ENCODE results near the gene DEFB124.
A peak's percentile ranks its signal among the peaks of the same experiment; 100 is the strongest.
"Not testable (repeated sequence)": the region's sequence is repeated elsewhere in the genome, so short reads cannot be mapped to it uniquely, and the experiment has no call there.

Gene DEFB124, protein sequence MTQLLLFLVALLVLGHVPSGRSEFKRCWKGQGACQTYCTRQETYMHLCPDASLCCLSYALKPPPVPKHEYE

GRCh38 chr20:31474758-31475427, at the start of gene DEFB124, which contains the start of gene REM1:
Gene DEFB124 (minus strand): TSS chr20:31475127. CDS start chr20:31473013, 2,114 bp downstream.
Gene REM1 (plus strand): TSS chr20:31475288. CDS start chr20:31476446, 1,158 bp downstream.
- no peak for DNase-seq
- in situ Hi-C loops (cut with MboI; ENCODE audit: low pct_unique_long_range_greater_than_20kb, low sequenced_read_pairs) = no loop called here

DNA sequence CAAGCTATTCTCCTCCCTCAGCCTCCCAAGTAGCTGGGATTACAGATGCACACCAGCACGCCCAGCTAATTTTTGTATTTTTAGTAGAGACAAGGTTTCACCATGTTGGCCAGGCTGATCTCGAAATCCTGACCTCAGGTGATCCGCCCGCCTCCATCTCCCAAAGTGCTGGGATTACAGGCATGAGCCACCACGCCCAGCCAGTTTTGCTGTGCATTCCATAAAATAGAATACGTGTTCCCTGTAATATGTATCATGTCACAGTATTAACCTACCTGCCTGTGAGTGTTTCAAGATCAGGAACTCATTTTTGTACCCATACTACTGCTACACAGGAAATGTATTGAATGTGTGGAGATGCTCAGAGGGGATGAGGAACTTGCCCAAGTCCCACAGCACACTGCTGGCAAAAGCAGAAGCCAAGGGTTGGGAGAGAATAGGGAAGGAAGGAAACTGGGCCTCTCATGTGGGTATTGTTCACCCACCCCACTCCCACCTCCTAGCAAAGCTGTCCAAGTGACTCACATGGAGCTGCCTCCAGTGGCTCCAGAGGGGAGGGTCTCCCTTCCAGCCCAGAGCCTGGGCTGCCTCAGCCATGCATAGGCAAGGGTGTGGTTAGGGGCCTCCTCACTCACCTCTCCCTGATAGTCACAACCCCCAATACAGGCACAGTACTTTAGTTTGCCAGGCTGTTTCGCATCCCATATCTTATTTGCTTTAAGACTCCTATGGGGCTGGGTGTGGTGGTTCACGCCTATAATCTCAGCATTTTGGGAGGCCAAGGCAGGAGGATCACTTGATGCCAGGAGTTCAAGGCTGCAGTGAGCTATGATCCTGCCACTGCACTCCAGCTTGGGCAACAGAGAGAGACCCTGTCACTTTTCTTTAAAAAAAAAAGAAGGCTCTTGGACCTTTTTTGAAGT, 48.7 kb upstream of the DEFB124 start:
- in situ Hi-C loops (cut with MboI; ENCODE audit: low pct_unique_long_range_greater_than_20kb, low sequenced_read_pairs) = no loop called here

DNA sequence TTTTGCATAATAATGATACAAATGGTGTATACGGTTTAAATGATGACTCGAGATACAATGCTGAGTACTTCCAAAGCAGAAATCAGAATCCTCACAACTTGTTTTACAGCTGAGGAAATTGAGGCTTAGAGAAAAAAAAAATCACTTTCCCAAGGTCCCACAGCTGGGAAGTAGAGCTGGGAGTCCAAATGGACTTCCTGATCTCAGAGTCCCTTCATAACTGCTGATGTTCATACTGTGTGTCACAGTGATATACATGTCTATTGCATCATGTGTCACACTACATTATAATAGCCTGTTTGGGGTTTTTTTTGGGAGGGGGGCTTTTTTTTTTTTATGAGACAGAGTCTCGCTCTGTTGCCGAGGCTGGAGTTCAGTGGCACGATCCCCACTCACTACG, 47.8 kb upstream of the DEFB124 start:
- in situ Hi-C loops (cut with MboI; ENCODE audit: low pct_unique_long_range_greater_than_20kb, low sequenced_read_pairs) = no loop called here
- no peak for DNase-seq

More for the DNA sequence above, 48.7 kb upstream of the DEFB124 start:
- DNase-seq = peak; percentile 93

DNA sequence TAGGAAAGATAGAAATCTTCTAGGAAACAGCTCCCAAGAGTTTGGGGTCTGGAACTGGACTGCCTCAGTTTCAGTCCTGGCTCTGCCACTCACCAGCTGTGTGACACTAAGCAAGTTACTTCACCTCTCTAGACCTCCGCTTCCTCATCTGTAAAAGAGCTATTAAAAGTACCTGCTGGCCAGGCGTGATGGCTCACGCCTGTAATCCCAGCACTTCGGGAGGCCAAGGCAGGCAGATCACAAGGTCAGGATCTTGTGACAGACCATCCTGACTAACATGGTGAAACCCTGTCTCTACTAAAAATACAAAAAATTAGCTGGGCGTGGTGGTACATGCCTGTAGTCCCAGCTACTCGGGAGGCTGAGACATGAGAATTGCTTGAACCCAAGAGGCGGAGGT, 46.3 kb upstream of the DEFB124 start:
- in situ Hi-C loops (cut with MboI; ENCODE audit: low pct_unique_long_range_greater_than_20kb, low sequenced_read_pairs); DNase-seq: not testable (repeated sequence)

GRCh38 chr20:31517373-31517772, 42.4 kb upstream of the DEFB124 start:
- peak; percentile 52 for DNase-seq
- in situ Hi-C loops (cut with MboI; ENCODE audit: low pct_unique_long_range_greater_than_20kb, low sequenced_read_pairs) = no loop called here

DNA sequence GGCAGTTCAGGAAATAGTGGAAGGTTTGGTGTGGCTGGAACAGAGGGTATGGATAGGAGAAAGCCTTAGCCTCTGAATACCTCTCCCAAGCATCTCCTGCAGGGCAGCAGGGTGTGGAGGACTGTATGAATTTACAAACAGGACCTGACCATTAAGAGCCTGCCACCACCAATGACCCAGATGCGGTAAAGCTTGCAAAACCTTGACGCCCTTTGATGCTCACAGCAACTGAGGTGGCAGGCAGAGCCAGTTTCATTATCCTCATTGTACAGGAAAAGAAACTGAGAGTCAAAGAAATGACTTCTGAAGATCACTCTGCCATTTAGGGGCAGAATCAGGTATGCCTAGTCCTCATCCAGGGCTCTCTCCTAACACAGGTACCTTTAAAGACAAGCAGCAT, 41.7 kb upstream of the DEFB124 start:
- no peak for DNase-seq
- in situ Hi-C loops (cut with MboI; ENCODE audit: low pct_unique_long_range_greater_than_20kb, low sequenced_read_pairs) = no loop called here

DNA sequence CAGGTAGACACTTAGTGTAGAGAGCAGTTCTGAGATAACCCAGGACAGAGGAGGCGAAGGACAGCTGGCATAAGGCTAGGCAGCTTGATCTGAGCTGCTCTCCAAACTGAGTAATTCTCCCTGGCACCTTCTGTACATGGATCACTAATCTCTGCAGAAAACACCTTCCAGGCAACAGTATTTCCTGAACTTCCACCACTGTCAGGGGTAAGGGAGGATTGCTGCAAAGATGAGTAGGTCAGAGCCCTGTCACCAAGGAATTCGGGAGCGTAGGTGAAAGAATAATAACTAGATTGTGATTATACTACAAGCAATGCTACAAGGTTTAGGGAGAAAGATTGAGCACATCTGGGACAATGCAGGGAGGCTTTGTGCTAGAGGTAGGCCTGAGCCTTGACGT, 41.2 kb upstream of the DEFB124 start:
- no peak for DNase-seq
- in situ Hi-C loops (cut with MboI; ENCODE audit: low pct_unique_long_range_greater_than_20kb, low sequenced_read_pairs) = no loop called here

GRCh38 chr20:31515775-31516107, 40.8 kb upstream of the DEFB124 start:
- peak; percentile 49 for DNase-seq
- in situ Hi-C loops (cut with MboI; ENCODE audit: low pct_unique_long_range_greater_than_20kb, low sequenced_read_pairs) = no loop called here

DNA sequence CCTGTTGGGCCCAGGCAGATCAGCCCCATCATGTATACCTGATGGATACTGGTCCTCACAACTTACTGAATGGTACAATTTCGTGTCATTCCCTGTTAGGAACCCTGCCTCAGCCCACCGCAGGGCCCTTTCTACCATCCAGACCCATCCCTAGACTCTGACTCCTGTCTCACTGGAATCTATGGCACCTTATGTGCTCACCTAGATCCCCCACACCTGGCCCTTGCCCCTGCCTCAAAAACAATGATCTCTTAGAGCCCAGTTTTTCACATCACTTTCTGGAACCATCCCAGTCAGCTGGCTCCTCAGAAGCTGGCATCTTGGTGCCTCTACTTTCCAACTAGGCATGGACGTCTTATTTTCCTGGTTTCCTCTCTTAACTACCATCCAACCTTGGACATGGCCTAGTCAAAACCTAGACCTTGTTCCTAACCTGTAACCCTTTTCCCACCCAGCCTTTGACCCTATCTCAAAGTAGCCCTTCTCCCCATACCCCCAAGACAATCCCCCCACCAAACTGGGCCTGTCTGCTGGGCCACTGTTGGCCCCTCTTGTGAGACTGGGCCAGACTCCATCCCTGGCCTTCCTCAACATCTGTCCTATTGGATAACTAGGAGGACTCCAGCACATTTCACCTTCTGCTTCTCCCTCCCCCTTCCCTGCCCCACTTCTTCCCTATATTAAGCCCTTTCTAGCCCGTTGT, 40.3 kb upstream of the DEFB124 start:
- in situ Hi-C loops (cut with MboI; ENCODE audit: low pct_unique_long_range_greater_than_20kb, low sequenced_read_pairs) = no loop called here
- DNase-seq = no peak

- peak; percentile 95 for DNase-seq
- in situ Hi-C loops (cut with MboI; ENCODE audit: low pct_unique_long_range_greater_than_20kb, low sequenced_read_pairs) = no loop called here
Measured at GRCh38 chr20:31514154-31515071, 39.5 kb upstream of the DEFB124 start, which contains the start of gene HM13. Gene HM13 (plus strand): TSS chr20:31514442. CDS start chr20:31514552, 110 bp downstream.

DNA sequence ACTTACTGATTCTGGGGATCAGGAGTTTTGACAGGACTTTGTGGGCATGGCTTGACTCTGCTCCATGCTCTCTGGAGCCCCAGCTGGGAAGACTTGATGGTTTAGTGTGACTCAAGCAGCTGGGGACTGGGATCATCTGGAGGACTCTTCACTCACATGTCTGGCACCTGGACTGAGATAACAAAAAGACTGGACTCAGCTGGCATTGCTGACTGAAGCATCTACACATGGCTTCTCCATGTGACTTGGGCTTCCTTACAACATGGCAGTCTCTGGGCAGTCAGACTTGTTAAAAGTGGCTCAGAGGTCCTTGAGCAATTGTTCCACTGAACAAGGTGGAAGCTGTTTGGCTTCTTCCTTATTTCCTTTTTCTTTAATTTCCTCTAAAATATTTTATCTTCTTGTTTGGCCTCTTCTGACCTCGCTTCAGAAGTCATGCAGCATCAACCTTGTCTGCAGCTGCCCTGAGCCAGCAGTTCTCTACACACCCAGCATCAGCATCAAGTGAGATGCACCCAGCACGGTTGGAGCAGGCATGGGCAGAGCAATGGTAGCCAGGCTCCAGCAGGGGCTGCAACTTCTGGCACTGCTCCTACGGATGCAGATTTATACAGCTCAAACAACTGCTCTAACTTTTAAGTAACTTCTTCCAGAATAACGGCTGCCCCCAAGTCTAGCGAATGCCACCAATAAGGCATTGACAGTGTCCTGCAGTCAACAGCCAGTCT, 33.8 kb upstream of the DEFB124 start:
- DNase-seq = no peak
- in situ Hi-C loops (cut with MboI; ENCODE audit: low pct_unique_long_range_greater_than_20kb, low sequenced_read_pairs) = no loop called here

DNA sequence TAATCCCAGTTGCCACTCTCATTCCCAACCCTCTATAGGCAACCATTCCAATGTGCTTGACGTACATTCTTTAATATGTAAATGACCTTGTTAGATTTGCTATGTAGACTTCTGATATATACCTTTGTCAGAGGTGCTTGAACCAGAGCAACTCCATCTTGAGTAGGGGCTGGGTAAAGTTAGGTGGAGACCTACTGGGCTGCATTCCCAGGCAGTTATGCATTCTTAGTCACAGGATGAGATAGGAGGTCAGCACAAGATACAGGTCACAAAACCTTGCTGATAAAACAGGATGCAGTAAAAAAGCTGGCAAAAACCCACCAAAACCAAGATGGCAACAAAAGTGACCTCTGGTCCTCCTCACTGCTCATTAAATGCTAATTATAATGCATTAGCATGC, 31.0 kb upstream of the DEFB124 start:
- no peak for DNase-seq
- in situ Hi-C loops (cut with MboI; ENCODE audit: low pct_unique_long_range_greater_than_20kb, low sequenced_read_pairs) = no loop called here

GRCh38 chr20:31502884-31503673, 28.2 kb upstream of the DEFB124 start:
- DNase-seq = peak; percentile 78
- in situ Hi-C loops (cut with MboI; ENCODE audit: low pct_unique_long_range_greater_than_20kb, low sequenced_read_pairs) = not testable (repeated sequence)

DNA sequence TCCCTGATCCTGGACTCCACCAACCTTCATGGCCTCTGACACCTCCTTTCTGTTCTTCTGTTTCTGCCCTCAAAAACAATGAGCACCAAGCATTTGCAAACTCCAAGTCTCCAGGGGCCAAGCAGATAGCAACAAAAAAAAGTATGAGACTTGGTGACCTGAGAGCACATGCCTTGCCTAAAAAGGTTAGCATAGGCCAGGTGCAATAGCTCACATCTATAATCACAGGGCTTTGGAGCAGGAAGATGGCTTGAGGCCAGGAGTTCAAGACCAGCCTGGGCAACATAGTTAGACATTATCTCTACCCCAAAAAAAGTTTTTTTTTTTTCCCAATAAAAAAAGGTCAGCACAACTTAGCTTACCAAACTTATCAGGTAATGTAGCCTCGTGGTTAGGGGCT, 25.6 kb upstream of the DEFB124 start:
- DNase-seq = no peak
- in situ Hi-C loops (cut with MboI; ENCODE audit: low pct_unique_long_range_greater_than_20kb, low sequenced_read_pairs) = no loop called here

DNA sequence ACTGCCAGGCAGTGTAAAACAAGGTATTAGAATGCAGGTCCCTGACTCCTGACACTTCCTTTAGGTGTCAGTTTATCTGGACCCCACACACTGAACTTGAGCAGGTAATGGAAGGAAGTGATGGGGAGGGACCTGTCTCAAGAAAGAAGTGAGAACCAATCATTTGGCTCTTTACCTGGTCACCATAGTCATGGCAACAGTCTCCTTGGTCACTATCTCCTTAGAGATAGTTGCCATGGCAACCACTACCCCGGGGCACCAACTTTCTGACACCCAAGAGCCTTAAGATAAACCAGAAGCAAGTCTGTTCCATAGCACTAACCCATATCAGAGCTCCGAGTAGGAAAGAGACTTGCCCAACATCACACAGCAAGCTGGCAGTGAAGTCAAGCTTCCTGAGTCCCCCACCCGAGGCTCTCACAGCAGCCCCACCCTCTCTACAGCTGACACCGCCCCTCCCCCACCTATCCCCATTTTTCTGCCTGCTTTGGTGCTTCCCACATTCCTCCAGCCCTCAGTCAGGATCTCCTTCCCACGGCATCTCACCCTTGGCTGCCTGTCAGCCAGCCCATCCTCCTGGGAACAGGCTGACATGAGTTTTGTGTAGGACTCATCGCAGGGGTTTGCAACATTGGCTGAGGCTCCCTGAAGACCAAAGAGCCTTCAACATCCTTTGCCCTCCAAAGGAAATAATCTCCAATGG, 23.1 kb upstream of the DEFB124 start:
- in situ Hi-C loops (cut with MboI; ENCODE audit: low pct_unique_long_range_greater_than_20kb, low sequenced_read_pairs) = no loop called here
- no peak for DNase-seq

GRCh38 chr20:31496761-31497295, 21.9 kb upstream of the DEFB124 start:
- in situ Hi-C loops (cut with MboI; ENCODE audit: low pct_unique_long_range_greater_than_20kb, low sequenced_read_pairs) = no loop called here
- no peak for DNase-seq

All from KBM-7 (cell line).